Measurements from ENCODE around the gene KIFC3.

GRCh38 chr16:57722651-57723050 lies 79.6 kb downstream of the KIFC3 start:
- TF ChIP-seq, protein P1, sequence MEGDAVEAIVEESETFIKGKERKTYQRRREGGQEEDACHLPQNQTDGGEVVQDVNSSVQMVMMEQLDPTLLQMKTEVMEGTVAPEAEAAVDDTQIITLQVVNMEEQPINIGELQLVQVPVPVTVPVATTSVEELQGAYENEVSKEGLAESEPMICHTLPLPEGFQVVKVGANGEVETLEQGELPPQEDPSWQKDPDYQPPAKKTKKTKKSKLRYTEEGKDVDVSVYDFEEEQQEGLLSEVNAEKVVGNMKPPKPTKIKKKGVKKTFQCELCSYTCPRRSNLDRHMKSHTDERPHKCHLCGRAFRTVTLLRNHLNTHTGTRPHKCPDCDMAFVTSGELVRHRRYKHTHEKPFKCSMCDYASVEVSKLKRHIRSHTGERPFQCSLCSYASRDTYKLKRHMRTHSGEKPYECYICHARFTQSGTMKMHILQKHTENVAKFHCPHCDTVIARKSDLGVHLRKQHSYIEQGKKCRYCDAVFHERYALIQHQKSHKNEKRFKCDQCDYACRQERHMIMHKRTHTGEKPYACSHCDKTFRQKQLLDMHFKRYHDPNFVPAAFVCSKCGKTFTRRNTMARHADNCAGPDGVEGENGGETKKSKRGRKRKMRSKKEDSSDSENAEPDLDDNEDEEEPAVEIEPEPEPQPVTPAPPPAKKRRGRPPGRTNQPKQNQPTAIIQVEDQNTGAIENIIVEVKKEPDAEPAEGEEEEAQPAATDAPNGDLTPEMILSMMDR (IDR thresholded peaks at IDR 0.05), result no peak
- TF ChIP-seq POLR2A (IDR thresholded peaks at IDR 0.05), result no peak

Measured in heart left ventricle (tissue), 13 donors.